ENCODE data around the gene FCRL2.

The FCRL2 gene

DNA sequence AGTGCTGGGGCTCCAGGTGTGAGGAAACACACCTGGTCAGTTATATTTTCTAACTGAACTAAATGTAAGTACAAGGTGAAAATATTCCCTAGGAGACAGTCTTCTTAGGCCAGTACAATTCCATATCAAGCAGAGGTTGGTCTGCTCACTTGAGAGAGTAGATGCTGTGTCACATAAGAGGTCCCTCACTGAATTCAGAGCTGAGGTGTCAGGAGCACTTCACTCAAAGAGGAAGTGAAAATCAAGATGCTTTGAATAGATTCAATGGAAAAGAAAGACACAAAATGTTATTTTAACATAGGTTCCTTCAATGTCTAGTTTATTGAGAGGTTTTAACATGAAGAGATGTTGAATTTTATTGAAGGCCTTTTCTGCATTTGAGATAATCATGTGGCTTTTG is 72.1 kb downstream of the FCRL2 start:
- TF ChIP-seq, protein P1, sequence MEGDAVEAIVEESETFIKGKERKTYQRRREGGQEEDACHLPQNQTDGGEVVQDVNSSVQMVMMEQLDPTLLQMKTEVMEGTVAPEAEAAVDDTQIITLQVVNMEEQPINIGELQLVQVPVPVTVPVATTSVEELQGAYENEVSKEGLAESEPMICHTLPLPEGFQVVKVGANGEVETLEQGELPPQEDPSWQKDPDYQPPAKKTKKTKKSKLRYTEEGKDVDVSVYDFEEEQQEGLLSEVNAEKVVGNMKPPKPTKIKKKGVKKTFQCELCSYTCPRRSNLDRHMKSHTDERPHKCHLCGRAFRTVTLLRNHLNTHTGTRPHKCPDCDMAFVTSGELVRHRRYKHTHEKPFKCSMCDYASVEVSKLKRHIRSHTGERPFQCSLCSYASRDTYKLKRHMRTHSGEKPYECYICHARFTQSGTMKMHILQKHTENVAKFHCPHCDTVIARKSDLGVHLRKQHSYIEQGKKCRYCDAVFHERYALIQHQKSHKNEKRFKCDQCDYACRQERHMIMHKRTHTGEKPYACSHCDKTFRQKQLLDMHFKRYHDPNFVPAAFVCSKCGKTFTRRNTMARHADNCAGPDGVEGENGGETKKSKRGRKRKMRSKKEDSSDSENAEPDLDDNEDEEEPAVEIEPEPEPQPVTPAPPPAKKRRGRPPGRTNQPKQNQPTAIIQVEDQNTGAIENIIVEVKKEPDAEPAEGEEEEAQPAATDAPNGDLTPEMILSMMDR (IDR thresholded peaks at IDR 0.05; ENCODE audit: poor library complexity, severe bottlenecking): no peak
- H3K4me1 ChIP-seq (ENCODE audit: insufficient read depth, poor library complexity, severe bottlenecking): no peaks in the 10 kb centered on the region
- DNase-seq (ENCODE audit: low spot score): no peak
- ATAC-seq (ENCODE audit: low read depth): no peak
- no peak overlapping the region for H3K4me3 ChIP-seq (ENCODE audit: severe bottlenecking)
- H3K27me3 ChIP-seq (ENCODE audit: insufficient read depth, poor library complexity, severe bottlenecking): peaks cover 12% of the 10 kb centered on the region
- H3K9me3 ChIP-seq (ENCODE audit: severe bottlenecking): no peaks in the 10 kb centered on the region
- H3K36me3 ChIP-seq (ENCODE audit: low read depth): no peaks in the 10 kb centered on the region
- H3K27ac ChIP-seq (ENCODE audit: poor library complexity, severe bottlenecking): no peak overlapping the region

DNA sequence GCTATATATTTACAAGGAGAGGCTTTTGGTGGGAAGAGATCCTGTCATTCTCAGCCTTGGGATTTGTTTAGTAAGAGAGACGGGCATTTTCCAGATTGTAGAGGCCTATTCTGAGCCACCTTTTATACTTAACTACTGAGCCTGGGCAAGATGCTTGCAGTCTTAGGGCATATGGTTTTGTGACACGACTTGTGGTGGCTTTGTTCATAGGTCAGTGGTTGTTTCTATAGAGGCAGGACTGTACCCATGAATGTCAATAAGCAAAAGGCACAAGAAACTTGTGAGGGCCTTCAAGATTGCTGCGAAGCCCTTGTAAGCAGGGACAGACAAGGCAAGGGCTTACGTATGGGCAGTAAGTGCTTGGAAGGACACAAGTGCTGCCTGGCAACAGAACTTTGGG is 73.0 kb downstream of the FCRL2 start:
- Histone ChIP-seq H3K9me3 (ENCODE audit: severe bottlenecking) (no peaks in the 10 kb centered on the region), H3K27me3 (ENCODE audit: insufficient read depth, poor library complexity, severe bottlenecking) (peaks cover 20% of the 10 kb centered on the region), H3K4me1 (ENCODE audit: insufficient read depth, poor library complexity, severe bottlenecking) (no peaks in the 10 kb centered on the region), H3K4me3 (ENCODE audit: severe bottlenecking) (no peak overlapping the region), H3K36me3 (ENCODE audit: low read depth) (no peaks in the 10 kb centered on the region), H3K27ac (ENCODE audit: poor library complexity, severe bottlenecking) (no peak overlapping the region)
- DNase-seq (ENCODE audit: low spot score) (no peak), ATAC-seq (ENCODE audit: low read depth) (no peak)
- TF ChIP-seq, protein P1 (IDR thresholded peaks at IDR 0.05; ENCODE audit: poor library complexity, severe bottlenecking): no peak

DNA sequence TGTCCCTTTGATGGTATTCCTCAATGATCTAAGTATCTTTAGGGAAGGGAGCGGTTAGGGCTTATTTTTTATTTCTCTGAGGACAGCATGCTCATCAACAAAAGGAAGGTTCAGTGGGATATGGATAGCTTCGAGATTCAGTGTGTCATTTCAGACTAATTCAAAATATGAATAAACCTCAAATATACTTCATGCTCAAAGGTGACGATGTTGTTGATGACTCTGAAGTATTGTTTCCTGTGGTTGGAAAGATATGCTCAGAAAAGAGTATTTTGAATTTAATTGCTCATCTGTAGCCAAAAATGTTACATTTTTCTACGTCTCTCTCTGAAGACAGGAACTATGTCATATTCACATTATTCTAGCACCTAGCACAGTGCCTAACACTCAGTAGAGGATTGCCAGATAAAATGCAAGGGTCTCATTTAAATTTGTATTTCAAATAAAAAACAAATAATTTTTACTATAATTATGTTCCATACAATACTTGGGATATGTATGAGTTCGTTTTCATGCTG is 74.6 kb downstream of the FCRL2 start:
- TF ChIP-seq, protein P1 (IDR thresholded peaks at IDR 0.05; ENCODE audit: poor library complexity, severe bottlenecking): no peak
- H3K36me3 ChIP-seq (ENCODE audit: low read depth): no peaks in the 10 kb centered on the region
- no peak overlapping the region for H3K27ac ChIP-seq (ENCODE audit: poor library complexity, severe bottlenecking)
- peaks cover 27% of the 10 kb centered on the region for H3K27me3 ChIP-seq (ENCODE audit: insufficient read depth, poor library complexity, severe bottlenecking)
- no peak for ATAC-seq (ENCODE audit: low read depth)
- H3K4me1 ChIP-seq (ENCODE audit: insufficient read depth, poor library complexity, severe bottlenecking): no peaks in the 10 kb centered on the region
- no peaks in the 10 kb centered on the region for H3K9me3 ChIP-seq (ENCODE audit: severe bottlenecking)
- no peak for DNase-seq (ENCODE audit: low spot score)
- H3K4me3 ChIP-seq (ENCODE audit: severe bottlenecking): no peak overlapping the region

DNA sequence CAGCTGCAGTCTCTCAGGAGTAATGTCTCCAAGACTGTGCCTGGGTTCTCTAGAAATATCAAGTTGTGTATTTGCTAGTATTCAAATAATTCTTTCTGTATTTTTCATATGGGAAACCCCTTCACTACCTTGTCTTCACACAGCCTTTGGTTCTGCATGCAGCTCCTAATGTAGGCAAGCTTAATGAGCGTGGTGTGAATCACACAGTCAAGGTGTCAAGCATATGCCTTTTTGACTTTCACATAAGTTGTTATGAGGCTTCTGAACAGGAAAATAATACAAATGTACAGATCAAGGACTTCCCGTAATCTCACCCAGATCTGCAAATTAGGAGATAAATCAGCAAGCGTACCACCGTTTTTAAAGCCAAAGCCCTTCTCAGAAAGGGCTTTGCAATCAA is 76.2 kb downstream of the FCRL2 start, which contains the start of gene FCRL3:
Gene FCRL3, minus strand, starts transcription at position 38 of the 400 bp plus-strand sequence. CDS start 280 bp downstream, outside the sequence.
- no peaks in the 10 kb centered on the region for H3K4me1 ChIP-seq (ENCODE audit: insufficient read depth, poor library complexity, severe bottlenecking)
- DNase-seq (ENCODE audit: low spot score) (no peak), ATAC-seq (ENCODE audit: low read depth) (no peak)
- no peak within 1 kb of the TSS for H3K4me3 ChIP-seq (ENCODE audit: severe bottlenecking)
- H3K36me3 ChIP-seq (ENCODE audit: low read depth): no peaks in the 10 kb centered on the region
- peaks cover 27% of the 10 kb centered on the region for H3K27me3 ChIP-seq (ENCODE audit: insufficient read depth, poor library complexity, severe bottlenecking)
- no peak within 1 kb of the TSS for H3K27ac ChIP-seq (ENCODE audit: poor library complexity, severe bottlenecking)
- no peaks in the 10 kb centered on the region for H3K9me3 ChIP-seq (ENCODE audit: severe bottlenecking)
- TF ChIP-seq, protein P1 (IDR thresholded peaks at IDR 0.05; ENCODE audit: poor library complexity, severe bottlenecking): no peak

DNA sequence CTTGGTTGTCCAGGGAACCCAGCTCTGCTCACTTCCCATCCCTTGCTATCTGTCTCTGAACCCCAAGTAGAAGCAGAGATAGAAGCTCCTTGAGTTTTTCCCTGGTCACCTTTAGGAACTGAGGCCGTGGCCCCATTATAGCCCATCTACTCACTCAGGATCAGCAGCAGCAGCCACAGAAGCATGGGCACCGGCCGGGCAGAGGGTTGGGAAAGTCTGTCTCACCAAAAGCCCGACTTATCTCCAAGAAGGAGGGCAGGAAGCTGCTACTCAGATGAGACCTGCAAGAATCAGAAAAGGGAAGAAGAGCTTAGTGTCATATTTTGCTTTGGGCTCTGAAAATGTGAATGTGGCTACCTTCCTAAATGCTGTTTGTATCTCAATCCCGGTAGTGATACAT is 76.6 kb downstream of the FCRL2 start:
- peaks cover 27% of the 10 kb centered on the region for H3K27me3 ChIP-seq (ENCODE audit: insufficient read depth, poor library complexity, severe bottlenecking)
- TF ChIP-seq, protein P1 (IDR thresholded peaks at IDR 0.05; ENCODE audit: poor library complexity, severe bottlenecking): no peak
- DNase-seq (ENCODE audit: low spot score): no peak
- no peaks in the 10 kb centered on the region for H3K4me1 ChIP-seq (ENCODE audit: insufficient read depth, poor library complexity, severe bottlenecking)
- no peak overlapping the region for H3K4me3 ChIP-seq (ENCODE audit: severe bottlenecking)
- H3K36me3 ChIP-seq (ENCODE audit: low read depth): no peaks in the 10 kb centered on the region
- H3K27ac ChIP-seq (ENCODE audit: poor library complexity, severe bottlenecking): no peak overlapping the region
- H3K9me3 ChIP-seq (ENCODE audit: severe bottlenecking): no peaks in the 10 kb centered on the region
- no peak for ATAC-seq (ENCODE audit: low read depth)
